Measurements from ENCODE around the gene KMT2E. TPM values are rescaled to one million over a fixed set of nuclear protein-coding genes. Genes with fewer than 3 reads are reported as not detected.
A peak's percentile ranks its signal among the peaks of the same experiment; 100 is the strongest.

The KMT2E gene
- total RNA-seq, 2 experiments from 2014 or later: 50.1 to 72.8 TPM

DNA sequence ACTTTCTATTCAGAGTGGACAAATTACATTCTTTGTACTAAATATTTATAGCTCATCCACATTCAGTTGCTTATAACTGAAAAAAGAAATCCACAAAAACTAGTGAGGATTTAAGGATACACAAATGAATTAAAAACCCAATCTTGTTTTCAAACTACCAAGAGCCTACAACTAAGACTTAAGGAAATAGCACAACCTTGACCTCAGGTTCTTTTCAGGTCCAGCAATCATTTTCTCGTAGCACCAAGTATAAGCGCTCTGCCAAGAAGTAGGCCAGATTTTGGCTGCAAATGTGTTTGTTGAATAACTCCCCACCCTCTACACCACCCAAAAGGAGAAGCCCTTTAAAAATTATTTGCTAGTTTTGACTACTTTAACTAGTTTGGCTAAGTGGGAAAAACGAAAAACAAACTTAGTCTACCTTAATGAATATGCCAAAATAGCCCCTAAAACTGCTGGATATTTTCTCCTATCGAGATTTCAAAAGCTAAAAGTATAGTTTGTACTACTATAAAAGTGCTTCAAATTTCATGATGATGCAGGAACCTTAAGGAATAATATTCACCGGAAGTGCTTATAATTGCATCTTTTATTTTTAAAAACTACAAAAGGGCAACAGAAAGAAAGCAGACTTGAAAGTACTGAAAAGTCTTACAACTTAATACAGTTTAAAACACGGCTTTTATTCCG, 2.7 kb upstream of the KMT2E start:
- ChIA-PET CTCF (ENCODE audit: unreplicated experiment) (interaction anchor here (0.9 kb wide), 1 partner anchor 28 kb away, joined by 4 read pairs; no protein-coding TSS in a partner anchor), POLR2A (interaction anchor here (0.6 to 3.2 kb wide), 9 partner anchors 9 to 335 kb away, joined by 3 to 32 read pairs (median 6); no protein-coding TSS in a partner anchor)
- intact Hi-C loops (cut with micrococcal nuclease; ENCODE audit: unreplicated experiment): loop anchor here (5.0 to 10.0 kb wide), 2 partner anchors 1061 to 1104 kb away; partner anchors contain the start of gene SYPL1
- Histone ChIP-seq H3K4me1 (ENCODE audit: insufficient read depth, low read length, poor library complexity, severe bottlenecking) (peaks cover 38% of the 10 kb centered on the region), H2AFZ (ENCODE audit: low read length) (no peak overlapping the region), H4K20me1 (ENCODE audit: insufficient read depth, low read length) (peaks cover 39% of the 10 kb centered on the region), H3K4me2 (ENCODE audit: low read length) (peak overlapping the region; percentile 98), H3K9me2 (ENCODE audit: insufficient read depth, low read length) (no peaks in the 10 kb centered on the region), H3K79me2 (ENCODE audit: insufficient read depth, low read depth, low read length) (peaks cover 22% of the 10 kb centered on the region), H3K9me3 (ENCODE audit: low read length) (no peaks in the 10 kb centered on the region), H3K4me3 (ENCODE audit: low read depth, low read length, poor library complexity, severe bottlenecking) (peak overlapping the region; percentile 90), H3K27ac (ENCODE audit: low read depth, low read length, poor library complexity, severe bottlenecking) (peak overlapping the region; percentile 96), H3K36me3 (ENCODE audit: insufficient read depth, low read length) (peaks cover 67% of the 10 kb centered on the region)
- BruUV-seq (replicated peaks): no TSS peak
- TF ChIP-seq EZH2phosphoT487 (IDR thresholded peaks at IDR 0.05; ENCODE audit: borderline replicate concordance, low read depth, low read length) (no peak), CTCF (conservative IDR thresholded peaks at IDR 0.05; ENCODE audit: low read length) (no peak)
- DNase-seq (ENCODE audit: low spot score): peak; percentile 44

GRCh38 chr7:105011831-105012502, 2.0 kb upstream of the KMT2E start:
- H3K27ac ChIP-seq (ENCODE audit: low read depth, low read length, poor library complexity, severe bottlenecking): peak overlapping the region; percentile 96
- H3K79me2 ChIP-seq (ENCODE audit: insufficient read depth, low read depth, low read length): peaks cover 29% of the 10 kb centered on the region
- peak overlapping the region; percentile 98 for H3K4me2 ChIP-seq (ENCODE audit: low read length)
- peak; percentile 25 for DNase-seq (ENCODE audit: low spot score)
- intact Hi-C loops (cut with micrococcal nuclease; ENCODE audit: unreplicated experiment): loop anchor here (2.0 to 10.0 kb wide), 3 partner anchors 511 to 1103 kb away; partner anchors contain the start of genes PUS7 and SYPL1
- TF ChIP-seq CTCF (conservative IDR thresholded peaks at IDR 0.05; ENCODE audit: low read length) (no peak), EZH2phosphoT487 (IDR thresholded peaks at IDR 0.05; ENCODE audit: borderline replicate concordance, low read depth, low read length) (no peak)
- POLR2A ChIA-PET: interaction anchor here (0.6 to 3.2 kb wide), 6 partner anchors 10 to 334 kb away, joined by 3 to 32 read pairs (median 12); no protein-coding TSS in a partner anchor
- CTCF ChIA-PET (ENCODE audit: unreplicated experiment): no interaction called here
- H3K36me3 ChIP-seq (ENCODE audit: insufficient read depth, low read length): peaks cover 65% of the 10 kb centered on the region
- H3K9me2 ChIP-seq (ENCODE audit: insufficient read depth, low read length): no peaks in the 10 kb centered on the region
- no peak overlapping the region for H2AFZ ChIP-seq (ENCODE audit: low read length)
- peaks cover 46% of the 10 kb centered on the region for H4K20me1 ChIP-seq (ENCODE audit: insufficient read depth, low read length)
- H3K4me3 ChIP-seq (ENCODE audit: low read depth, low read length, poor library complexity, severe bottlenecking): peak overlapping the region; percentile 90
- TSS peak; percentile 53 for BruUV-seq (replicated peaks)
- no peaks in the 10 kb centered on the region for H3K9me3 ChIP-seq (ENCODE audit: low read length)
- H3K4me1 ChIP-seq (ENCODE audit: insufficient read depth, low read length, poor library complexity, severe bottlenecking): peaks cover 43% of the 10 kb centered on the region
